ENCODE data around the gene GSPT2.
"Not testable (repeated sequence)": the region's sequence is repeated elsewhere in the genome, so short reads cannot be mapped to it uniquely, and the experiment has no call there.

The GSPT2 gene

GRCh38 chrX:51743179-51743957 lies at the start of gene GSPT2:
Gene GSPT2 (plus strand): TSS chrX:51743442. CDS start chrX:51743627, 185 bp downstream.
- POLR2A ChIA-PET, result interaction anchor here (0.7 kb wide), 1 partner anchor 150 kb away, joined by 3 read pairs; the partner anchor contains the start of gene MAGED1
- DNase-seq (ENCODE audit: low read depth, low spot score), result peak; percentile 24
- CTCF ChIA-PET, result no interaction called here
- H3K4me3 ChIP-seq (ENCODE audit: low read depth, low read length), result peak within 1 kb of the TSS; percentile 68
- TF ChIP-seq, protein P1, sequence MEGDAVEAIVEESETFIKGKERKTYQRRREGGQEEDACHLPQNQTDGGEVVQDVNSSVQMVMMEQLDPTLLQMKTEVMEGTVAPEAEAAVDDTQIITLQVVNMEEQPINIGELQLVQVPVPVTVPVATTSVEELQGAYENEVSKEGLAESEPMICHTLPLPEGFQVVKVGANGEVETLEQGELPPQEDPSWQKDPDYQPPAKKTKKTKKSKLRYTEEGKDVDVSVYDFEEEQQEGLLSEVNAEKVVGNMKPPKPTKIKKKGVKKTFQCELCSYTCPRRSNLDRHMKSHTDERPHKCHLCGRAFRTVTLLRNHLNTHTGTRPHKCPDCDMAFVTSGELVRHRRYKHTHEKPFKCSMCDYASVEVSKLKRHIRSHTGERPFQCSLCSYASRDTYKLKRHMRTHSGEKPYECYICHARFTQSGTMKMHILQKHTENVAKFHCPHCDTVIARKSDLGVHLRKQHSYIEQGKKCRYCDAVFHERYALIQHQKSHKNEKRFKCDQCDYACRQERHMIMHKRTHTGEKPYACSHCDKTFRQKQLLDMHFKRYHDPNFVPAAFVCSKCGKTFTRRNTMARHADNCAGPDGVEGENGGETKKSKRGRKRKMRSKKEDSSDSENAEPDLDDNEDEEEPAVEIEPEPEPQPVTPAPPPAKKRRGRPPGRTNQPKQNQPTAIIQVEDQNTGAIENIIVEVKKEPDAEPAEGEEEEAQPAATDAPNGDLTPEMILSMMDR (IDR thresholded peaks at IDR 0.05; ENCODE audit: insufficient read depth, low read length, missing control alignments), result no peak

DNA sequence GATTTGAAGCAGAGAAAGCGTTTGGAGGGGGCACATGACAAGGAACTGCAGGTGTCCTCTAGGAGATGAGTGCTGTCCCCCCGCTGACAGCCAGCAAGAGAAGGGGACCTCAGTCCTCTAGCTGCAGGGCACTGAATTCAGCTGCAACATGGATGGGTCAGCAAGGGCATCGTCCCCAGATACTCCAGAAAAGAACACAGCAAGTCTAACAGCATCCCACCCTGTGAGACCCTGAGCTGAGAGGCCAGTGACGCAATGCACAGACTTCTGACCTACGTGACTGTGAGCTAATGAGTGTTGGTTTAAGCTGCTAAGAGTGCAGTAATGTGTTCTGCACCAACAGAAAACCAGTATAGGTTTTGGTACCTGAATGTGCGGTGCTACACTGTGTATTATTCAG lies 49.0 kb upstream of the GSPT2 start:
- CTCF ChIA-PET, result no interaction called here
- DNase-seq (ENCODE audit: low read depth, low spot score), result no peak
- H3K4me3 ChIP-seq (ENCODE audit: low read depth, low read length), result no peak overlapping the region
- POLR2A ChIA-PET, result no interaction called here
- TF ChIP-seq, protein P1 (IDR thresholded peaks at IDR 0.05; ENCODE audit: insufficient read depth, low read length, missing control alignments), result no peak

- POLR2A ChIA-PET, result no interaction called here
- H3K4me3 ChIP-seq (ENCODE audit: low read depth, low read length), result no peak overlapping the region
- TF ChIP-seq, protein P1 (IDR thresholded peaks at IDR 0.05; ENCODE audit: insufficient read depth, low read length, missing control alignments), result no peak
Measured at GRCh38 chrX:51697397-51697796, 45.8 kb upstream of the GSPT2 start.

GRCh38 chrX:51710277-51711164 lies 32.7 kb upstream of the GSPT2 start, which contains the start of gene CENPVL1:
Gene CENPVL1 (plus strand): TSS chrX:51710512. CDS start chrX:51710512, 0 bp downstream.
- POLR2A ChIA-PET; DNase-seq (ENCODE audit: low read depth, low spot score); CTCF ChIA-PET; H3K4me3 ChIP-seq (ENCODE audit: low read depth, low read length): not testable (repeated sequence)

More at GRCh38 chrX:51697397-51697796, 45.8 kb upstream of the GSPT2 start:
- CTCF ChIA-PET, result no interaction called here
- DNase-seq (ENCODE audit: low read depth, low spot score), result no peak

DNA sequence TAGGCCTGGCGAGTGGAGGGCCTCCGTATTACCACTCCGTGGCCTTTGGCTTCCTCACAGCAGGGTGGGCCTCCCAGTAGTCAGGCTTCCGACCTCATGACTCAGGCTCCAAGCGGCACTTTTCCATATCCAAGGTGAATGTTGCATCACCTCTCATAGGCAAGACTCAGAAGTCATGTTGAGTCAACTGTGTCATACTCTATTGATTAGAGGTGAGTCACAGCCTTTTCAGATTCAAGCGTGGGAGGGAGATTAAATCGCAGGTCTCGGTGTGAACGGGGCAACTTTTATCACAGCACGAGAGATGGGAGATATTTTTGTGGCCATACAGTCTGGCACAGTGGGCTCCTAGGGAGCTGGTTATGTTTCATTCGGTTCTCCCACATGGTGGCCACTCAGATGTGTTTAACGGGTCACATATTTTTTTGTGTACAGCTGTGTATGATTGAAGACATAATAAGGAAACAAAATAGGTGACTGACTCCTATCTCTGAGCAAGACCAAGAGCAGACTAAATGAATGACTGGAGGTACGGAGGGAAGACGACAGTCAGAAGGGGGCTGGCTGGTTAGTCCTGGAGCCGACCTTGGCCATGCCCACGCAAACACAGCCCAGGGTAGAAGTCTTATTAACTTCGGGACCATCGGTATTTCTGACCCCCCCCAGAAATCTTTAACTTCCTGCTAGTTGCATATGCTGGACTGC lies 30.1 kb upstream of the GSPT2 start:
- DNase-seq (ENCODE audit: low read depth, low spot score); CTCF ChIA-PET; H3K4me3 ChIP-seq (ENCODE audit: low read depth, low read length); POLR2A ChIA-PET: not testable (repeated sequence)

GRCh38 chrX:51728202-51728601 lies 15.0 kb upstream of the GSPT2 start:
- TF ChIP-seq, protein P1 (IDR thresholded peaks at IDR 0.05; ENCODE audit: insufficient read depth, low read length, missing control alignments), result no peak
- no peak overlapping the region for H3K4me3 ChIP-seq (ENCODE audit: low read depth, low read length)
- no peak for DNase-seq (ENCODE audit: low read depth, low spot score)
- ChIA-PET CTCF (no interaction called here), POLR2A (no interaction called here)

DNA sequence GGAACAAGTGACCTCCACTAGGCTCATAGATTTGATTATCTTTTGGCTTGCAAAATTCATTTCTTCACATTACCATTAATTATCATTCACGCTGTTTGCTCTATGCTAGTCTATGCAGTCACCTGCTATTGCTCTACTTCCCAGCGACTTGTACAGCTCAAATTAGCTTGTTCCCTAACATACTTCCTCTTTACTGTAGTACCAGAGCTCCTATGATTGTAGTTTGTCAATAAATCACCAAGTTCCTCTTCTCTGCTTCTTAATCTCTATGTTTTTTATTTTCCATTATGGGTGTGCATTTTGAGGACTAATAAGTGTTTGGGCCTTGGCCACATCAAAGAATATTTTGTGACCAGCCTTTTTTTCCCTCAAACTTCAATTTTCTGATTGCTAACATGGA lies 6.2 kb upstream of the GSPT2 start:
- ChIA-PET CTCF (no interaction called here), POLR2A (no interaction called here)
- no peak for DNase-seq (ENCODE audit: low read depth, low spot score)
- TF ChIP-seq, protein P1 (IDR thresholded peaks at IDR 0.05; ENCODE audit: insufficient read depth, low read length, missing control alignments), result no peak
- H3K4me3 ChIP-seq (ENCODE audit: low read depth, low read length), result no peak overlapping the region
